Mesothelial cell of epicardium (in vitro differentiated cells): ENCODE measurements around the gene HADH. TPM values are rescaled to one million over a fixed set of nuclear protein-coding genes. Genes with fewer than 3 reads are reported as not detected.

Experiments used
- DNase-seq, 2 experiments: peaks; one replicate each; pipeline ENCODE4 v3.0.0; 2021; ENCODE audit warnings: low spot score in 2 of 2; ENCODE audit not compliant: unreplicated experiment in 2 of 2
- H3K27ac Mint-ChIP-seq: 2 replicates; pipeline ENCODE4 v1.8.0; 2021; ENCODE audit warnings: mixed read lengths
- H3K27me3 Mint-ChIP-seq: 2 replicates; pipeline ENCODE4 v1.8.0; 2021; ENCODE audit warnings: low read depth, mixed read lengths
- H3K36me3 Mint-ChIP-seq: 2 replicates; pipeline ENCODE4 v1.8.0; 2021; ENCODE audit warnings: mixed read lengths
- H3K4me1 Mint-ChIP-seq: 2 replicates; pipeline ENCODE4 v1.8.0; 2021; ENCODE audit warnings: mixed read lengths
- H3K4me3 Mint-ChIP-seq: 2 replicates; pipeline ENCODE4 v1.8.0; 2021; ENCODE audit warnings: mild to moderate bottlenecking, moderate library complexity, mixed read lengths
- H3K9me3 Mint-ChIP-seq: 2 replicates; pipeline ENCODE4 v1.8.0; 2021; ENCODE audit warnings: mixed read lengths
- total RNA-seq: library from RNA; stranded (reverse); gene quantifications from 3 replicates; pipeline ENCODE4 v1.2.1, GENCODE V29; 2021
- TF ChIP-seq, protein P1 (sequence below): fragments of 200-600 bp; sonication (generic); IDR thresholded peaks from one replicate; pipeline ENCODE4 v1.5.0; 2021; ENCODE audit warnings: antibody characterized with exemption; ENCODE audit not compliant: unreplicated experiment

HADH gene
- total RNA-seq, 1 donor from 2014 or later, result 51.9 TPM

DNA sequence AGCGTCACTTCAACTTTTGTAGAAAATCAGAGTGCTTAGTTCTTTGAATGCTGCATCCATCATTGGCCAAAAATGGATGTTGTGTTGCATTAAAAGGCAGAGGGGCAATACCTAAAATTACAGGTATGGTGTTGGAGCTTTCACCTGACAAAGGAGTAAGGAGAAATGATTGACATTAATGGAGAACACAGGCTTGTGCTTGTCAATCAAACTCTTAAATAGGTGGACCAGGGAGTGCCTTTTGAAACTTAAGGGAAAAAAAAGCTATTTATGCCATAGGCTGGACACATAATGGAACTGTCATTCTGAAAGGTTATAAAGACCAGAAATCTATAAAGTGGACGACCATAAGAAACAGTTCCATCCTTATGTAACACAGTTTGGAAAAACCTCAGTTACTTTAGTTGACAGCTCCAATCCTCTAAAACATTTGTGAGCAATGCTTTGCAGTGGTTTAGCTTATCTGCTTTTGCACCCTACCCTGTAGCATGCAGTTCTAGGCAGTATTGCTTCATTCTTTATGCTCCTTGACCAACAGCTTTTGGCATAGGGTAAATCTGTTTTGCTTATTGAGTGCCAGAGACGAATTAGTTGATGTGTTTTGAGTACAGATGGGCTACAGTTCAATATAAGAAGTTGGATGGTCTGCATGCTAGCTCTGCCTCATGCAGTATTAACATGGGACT is 2.4 kb downstream of the HADH start:
- H3K9me3 Mint-ChIP-seq, result no peaks in the 10 kb centered on the region
- H3K36me3 Mint-ChIP-seq, result peaks cover 3% of the 10 kb centered on the region
- H3K4me3 Mint-ChIP-seq, result no peak overlapping the region
- DNase-seq, result no peak
- no peaks in the 10 kb centered on the region for H3K27me3 Mint-ChIP-seq
- H3K4me1 Mint-ChIP-seq, result peaks cover 39% of the 10 kb centered on the region
- TF ChIP-seq, protein P1, sequence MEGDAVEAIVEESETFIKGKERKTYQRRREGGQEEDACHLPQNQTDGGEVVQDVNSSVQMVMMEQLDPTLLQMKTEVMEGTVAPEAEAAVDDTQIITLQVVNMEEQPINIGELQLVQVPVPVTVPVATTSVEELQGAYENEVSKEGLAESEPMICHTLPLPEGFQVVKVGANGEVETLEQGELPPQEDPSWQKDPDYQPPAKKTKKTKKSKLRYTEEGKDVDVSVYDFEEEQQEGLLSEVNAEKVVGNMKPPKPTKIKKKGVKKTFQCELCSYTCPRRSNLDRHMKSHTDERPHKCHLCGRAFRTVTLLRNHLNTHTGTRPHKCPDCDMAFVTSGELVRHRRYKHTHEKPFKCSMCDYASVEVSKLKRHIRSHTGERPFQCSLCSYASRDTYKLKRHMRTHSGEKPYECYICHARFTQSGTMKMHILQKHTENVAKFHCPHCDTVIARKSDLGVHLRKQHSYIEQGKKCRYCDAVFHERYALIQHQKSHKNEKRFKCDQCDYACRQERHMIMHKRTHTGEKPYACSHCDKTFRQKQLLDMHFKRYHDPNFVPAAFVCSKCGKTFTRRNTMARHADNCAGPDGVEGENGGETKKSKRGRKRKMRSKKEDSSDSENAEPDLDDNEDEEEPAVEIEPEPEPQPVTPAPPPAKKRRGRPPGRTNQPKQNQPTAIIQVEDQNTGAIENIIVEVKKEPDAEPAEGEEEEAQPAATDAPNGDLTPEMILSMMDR, result no peak
- H3K27ac Mint-ChIP-seq, result peak overlapping the region; percentile 37

GRCh38 chr4:107993969-107994368 is 4.3 kb downstream of the HADH start:
- Mint-ChIP-seq H3K27ac (no peak overlapping the region), H3K27me3 (no peaks in the 10 kb centered on the region), H3K36me3 (peaks cover 6% of the 10 kb centered on the region), H3K4me3 (no peak overlapping the region), H3K4me1 (peaks cover 42% of the 10 kb centered on the region), H3K9me3 (no peaks in the 10 kb centered on the region)
- TF ChIP-seq, protein P1, result no peak
- no peak for DNase-seq

DNA sequence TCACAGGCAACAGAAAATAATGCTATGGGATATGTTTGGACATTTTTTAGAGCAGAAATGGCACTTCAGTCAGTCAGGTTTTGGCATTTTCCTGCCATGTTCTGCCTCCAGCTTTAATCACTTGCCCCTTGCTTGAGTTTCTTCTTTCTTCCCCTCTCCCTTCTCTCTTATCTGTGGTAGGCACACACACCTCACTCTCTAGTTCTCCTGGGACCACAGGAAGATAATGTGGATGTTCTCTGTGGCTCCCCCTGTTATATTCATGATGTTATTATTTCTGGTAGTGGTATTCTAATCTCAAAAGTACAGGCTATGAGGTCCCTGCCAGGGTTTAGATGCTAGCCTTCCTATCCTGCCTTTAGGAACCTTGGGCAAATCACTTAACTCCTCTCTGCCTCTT is 5.2 kb downstream of the HADH start:
- no peak overlapping the region for H3K27ac Mint-ChIP-seq
- H3K27me3 Mint-ChIP-seq, result no peaks in the 10 kb centered on the region
- H3K4me3 Mint-ChIP-seq, result no peak overlapping the region
- DNase-seq, result no peak
- peaks cover 37% of the 10 kb centered on the region for H3K4me1 Mint-ChIP-seq
- peaks cover 7% of the 10 kb centered on the region for H3K36me3 Mint-ChIP-seq
- TF ChIP-seq, protein P1, result no peak
- H3K9me3 Mint-ChIP-seq, result no peaks in the 10 kb centered on the region

DNA sequence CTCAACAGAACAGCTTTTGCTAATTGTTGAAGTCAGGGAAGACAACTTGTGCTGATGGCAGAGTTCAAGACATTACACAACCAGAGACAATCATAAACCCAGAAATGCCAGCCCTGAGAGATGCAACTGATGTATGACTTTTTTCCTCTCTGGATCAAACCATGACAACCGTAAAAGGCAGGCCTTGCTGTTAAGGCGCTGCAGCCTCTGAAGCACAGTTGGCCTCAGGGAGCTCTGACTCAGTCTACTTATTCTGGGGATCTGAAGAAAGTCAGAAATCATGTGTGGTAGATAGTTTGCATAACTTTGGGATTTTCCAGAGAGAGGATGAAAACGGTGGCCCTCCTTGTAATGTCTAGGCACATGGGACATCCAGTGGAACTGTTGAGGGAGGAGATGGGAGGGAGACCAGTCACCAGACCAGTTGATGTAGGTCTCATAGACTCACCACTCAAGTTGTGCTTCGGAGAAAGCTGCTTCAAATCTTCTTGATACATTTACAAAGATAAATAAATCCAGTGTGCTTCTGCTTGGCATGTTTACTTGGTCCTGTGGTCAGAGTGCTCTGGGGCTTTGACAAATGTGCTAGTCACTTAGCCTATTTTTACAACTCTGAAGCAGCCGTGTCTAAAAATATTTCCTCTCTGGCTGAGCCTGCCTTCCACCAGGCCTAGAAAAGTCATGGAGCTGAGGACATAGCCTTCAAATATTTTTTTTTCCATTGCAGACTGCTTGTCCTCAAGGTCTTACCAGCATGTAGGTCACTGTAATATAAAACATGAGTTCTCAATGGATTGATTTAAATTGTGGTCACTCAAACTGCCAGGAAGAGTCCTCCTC is 7.5 kb downstream of the HADH start:
- Mint-ChIP-seq H3K27me3 (no peaks in the 10 kb centered on the region), H3K9me3 (no peaks in the 10 kb centered on the region), H3K4me3 (no peak overlapping the region), H3K4me1 (peaks cover 24% of the 10 kb centered on the region), H3K36me3 (peaks cover 24% of the 10 kb centered on the region), H3K27ac (peak overlapping the region; percentile 17)
- DNase-seq, result no peak
- TF ChIP-seq, protein P1, result no peak

- no peak for DNase-seq
- Mint-ChIP-seq H3K4me3 (no peak overlapping the region), H3K27ac (peak overlapping the region; percentile 17), H3K27me3 (no peaks in the 10 kb centered on the region), H3K4me1 (peaks cover 19% of the 10 kb centered on the region), H3K9me3 (peaks cover 4% of the 10 kb centered on the region), H3K36me3 (peaks cover 29% of the 10 kb centered on the region)
- TF ChIP-seq, protein P1, result no peak
Observed at GRCh38 chr4:107997794-107998193, 8.1 kb downstream of the HADH start.
